BJ (cell line): ENCODE measurements around the gene POLK. TPM values are rescaled to one million over a fixed set of nuclear protein-coding genes. Genes with fewer than 3 reads are reported as not detected.

Experiments used
- CTCF ChIA-PET: fragments of 350-600 bp; formaldehyde crosslinking; extraction: SDS; loops from one replicate; lab custom pipeline; 2021; ENCODE audit warnings: antibody characterized with exemption, inconsistent platforms; lab: Yijun Ruan, JAX
- POLR2A ChIA-PET: fragments of 300-600 bp; sonication (Branson Sonifier 250); formaldehyde crosslinking; extraction: SDS; loops from one replicate; lab custom pipeline; 2021; ENCODE audit warnings: antibody characterized with exemption; lab: Charles Lee
- DNase-seq: peaks from one replicate; pipeline ENCODE4 v3.0.0-alpha.2; 2011; ENCODE audit warnings: low read depth
- H3K27me3 ChIP-seq: 2 replicates; pipeline ENCODE4 v1.6.0; 2011; ENCODE audit warnings: low read length; ENCODE audit not compliant: control insufficient read depth, insufficient read depth
- H3K36me3 ChIP-seq: 2 replicates; pipeline ENCODE4 v1.5.1; 2011; ENCODE audit warnings: low read length; ENCODE audit not compliant: control insufficient read depth, insufficient read depth
- H3K4me3 ChIP-seq: 2 replicates; pipeline ENCODE4 v1.5.1; 2011; ENCODE audit warnings: low read depth, mild to moderate bottlenecking, control low read depth, low read length
- polyA plus RNA-seq: library from polyadenylated mRNA; depleted of rRNA; stranded (reverse); fragments of >200 nt; gene quantifications from 2 replicates; pipeline ENCODE4 v1.2.3, GENCODE V29; 2011
- TF ChIP-seq, protein P1 (sequence below): IDR thresholded peaks from 2 replicates; pipeline ENCODE4 v1.5.1; 2011; ENCODE audit warnings: low read depth, mild to moderate bottlenecking, control low read depth, inconsistent platforms, low read length, moderate library complexity; ENCODE audit not compliant: insufficient read depth

POLK gene
- polyA plus RNA-seq, 1 experiment, result 11.8 TPM

GRCh38 chr5:75538211-75538610 lies 26.5 kb downstream of the POLK start:
- Histone ChIP-seq H3K4me3 (no peak overlapping the region), H3K27me3 (no peaks in the 10 kb centered on the region), H3K36me3 (peaks cover 3% of the 10 kb centered on the region; the same call in 1 of the 2 replicates)
- TF ChIP-seq, protein P1, sequence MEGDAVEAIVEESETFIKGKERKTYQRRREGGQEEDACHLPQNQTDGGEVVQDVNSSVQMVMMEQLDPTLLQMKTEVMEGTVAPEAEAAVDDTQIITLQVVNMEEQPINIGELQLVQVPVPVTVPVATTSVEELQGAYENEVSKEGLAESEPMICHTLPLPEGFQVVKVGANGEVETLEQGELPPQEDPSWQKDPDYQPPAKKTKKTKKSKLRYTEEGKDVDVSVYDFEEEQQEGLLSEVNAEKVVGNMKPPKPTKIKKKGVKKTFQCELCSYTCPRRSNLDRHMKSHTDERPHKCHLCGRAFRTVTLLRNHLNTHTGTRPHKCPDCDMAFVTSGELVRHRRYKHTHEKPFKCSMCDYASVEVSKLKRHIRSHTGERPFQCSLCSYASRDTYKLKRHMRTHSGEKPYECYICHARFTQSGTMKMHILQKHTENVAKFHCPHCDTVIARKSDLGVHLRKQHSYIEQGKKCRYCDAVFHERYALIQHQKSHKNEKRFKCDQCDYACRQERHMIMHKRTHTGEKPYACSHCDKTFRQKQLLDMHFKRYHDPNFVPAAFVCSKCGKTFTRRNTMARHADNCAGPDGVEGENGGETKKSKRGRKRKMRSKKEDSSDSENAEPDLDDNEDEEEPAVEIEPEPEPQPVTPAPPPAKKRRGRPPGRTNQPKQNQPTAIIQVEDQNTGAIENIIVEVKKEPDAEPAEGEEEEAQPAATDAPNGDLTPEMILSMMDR, result no peak
- ChIA-PET POLR2A (no interaction called here), CTCF (no interaction called here)
- DNase-seq, result no peak

DNA sequence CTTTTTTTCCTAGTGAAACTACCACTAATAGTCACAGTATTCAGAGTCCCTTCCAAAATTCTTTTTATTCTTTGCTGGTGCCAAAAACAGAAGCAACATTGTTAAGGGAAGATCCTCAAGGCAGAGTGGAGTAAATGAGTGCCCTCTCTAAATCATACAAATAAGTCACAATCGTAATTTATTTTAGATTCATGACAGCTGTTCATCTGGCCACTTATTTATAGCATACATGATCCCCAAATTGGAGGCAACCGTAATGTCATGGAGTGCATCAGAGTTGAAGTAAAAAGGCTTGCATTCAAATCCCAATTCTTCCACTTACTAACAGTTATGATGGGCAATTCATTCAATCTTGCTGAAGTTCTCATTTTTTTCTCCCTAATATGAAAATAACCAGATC lies 33.4 kb downstream of the POLK start:
- ChIA-PET POLR2A (interaction anchor here (0.6 kb wide), 1 partner anchor 17 kb away, joined by 3 read pairs; no protein-coding TSS in a partner anchor), CTCF (interaction anchor here (0.7 kb wide), 1 partner anchor 9 kb away, joined by 3 read pairs; no protein-coding TSS in a partner anchor)
- DNase-seq, result no peak
- TF ChIP-seq, protein P1, result no peak
- H3K27me3 ChIP-seq, result no peaks in the 10 kb centered on the region
- H3K4me3 ChIP-seq, result no peak overlapping the region
- no peaks in the 10 kb centered on the region; the same call in 1 of the 2 replicates for H3K36me3 ChIP-seq

DNA sequence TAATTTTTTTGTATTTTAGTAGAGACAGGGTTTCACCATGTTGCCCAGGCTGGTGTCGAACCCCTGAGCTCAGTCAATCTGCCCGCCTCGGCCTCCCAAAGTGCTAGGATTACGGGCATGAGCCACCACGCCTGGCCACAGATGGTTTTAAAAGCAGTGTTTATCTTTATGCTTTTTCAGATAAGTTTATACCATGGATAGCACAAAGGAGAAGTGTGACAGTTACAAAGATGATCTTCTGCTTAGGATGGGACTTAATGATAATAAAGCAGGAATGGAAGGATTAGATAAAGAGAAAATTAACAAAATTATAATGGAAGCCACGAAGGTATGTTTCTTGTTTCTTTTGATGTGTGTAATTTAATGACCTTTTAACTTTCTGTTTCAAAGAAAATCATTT lies 35.1 kb downstream of the POLK start:
- CTCF ChIA-PET, result no interaction called here
- H3K36me3 ChIP-seq, result no peaks in the 10 kb centered on the region; the same call in 1 of the 2 replicates
- no peak overlapping the region for H3K4me3 ChIP-seq
- TF ChIP-seq, protein P1, result no peak
- POLR2A ChIA-PET, result no interaction called here
- DNase-seq, result no peak
- no peaks in the 10 kb centered on the region for H3K27me3 ChIP-seq

DNA sequence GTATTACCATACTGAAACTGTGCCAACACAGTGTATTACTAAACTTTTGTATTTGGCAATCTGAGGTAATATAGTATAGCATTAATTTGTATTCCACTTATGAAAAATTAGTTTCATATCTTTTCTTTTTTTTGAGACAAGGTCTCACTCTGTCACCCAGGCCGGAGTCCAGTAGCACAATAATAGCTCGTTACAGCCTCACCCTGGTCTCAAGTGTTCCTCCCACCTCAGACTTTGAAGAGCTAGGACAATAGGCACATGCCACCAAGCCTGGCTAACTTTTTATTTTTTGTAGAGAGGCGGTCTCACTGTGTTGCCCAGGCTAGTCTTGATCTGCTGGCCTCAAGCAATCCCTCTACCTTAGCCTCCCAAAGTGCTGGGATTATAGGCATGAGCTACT lies 36.1 kb downstream of the POLK start:
- TF ChIP-seq, protein P1, result no peak
- ChIA-PET POLR2A (no interaction called here), CTCF (no interaction called here)

GRCh38 chr5:75550597-75550996 lies 38.9 kb downstream of the POLK start:
- DNase-seq, result no peak
- ChIA-PET CTCF (no interaction called here), POLR2A (no interaction called here)
- no peaks in the 10 kb centered on the region; the same call in none of the 2 replicates for H3K36me3 ChIP-seq
- TF ChIP-seq, protein P1, result no peak
- H3K27me3 ChIP-seq, result no peaks in the 10 kb centered on the region
- no peak overlapping the region for H3K4me3 ChIP-seq

More for the DNA sequence above, 36.1 kb downstream of the POLK start:
- Histone ChIP-seq H3K36me3 (no peaks in the 10 kb centered on the region; the same call in 1 of the 2 replicates), H3K27me3 (no peaks in the 10 kb centered on the region), H3K4me3 (no peak overlapping the region)
- no peak for DNase-seq
